T-helper 9 cell (primary cell): Measurements from ENCODE around the gene IGSF9B.

Experiments used
- DNase-seq: peaks from one replicate; pipeline ENCODE4 v3.0.0-alpha.2; 2020

The IGSF9B gene

DNA sequence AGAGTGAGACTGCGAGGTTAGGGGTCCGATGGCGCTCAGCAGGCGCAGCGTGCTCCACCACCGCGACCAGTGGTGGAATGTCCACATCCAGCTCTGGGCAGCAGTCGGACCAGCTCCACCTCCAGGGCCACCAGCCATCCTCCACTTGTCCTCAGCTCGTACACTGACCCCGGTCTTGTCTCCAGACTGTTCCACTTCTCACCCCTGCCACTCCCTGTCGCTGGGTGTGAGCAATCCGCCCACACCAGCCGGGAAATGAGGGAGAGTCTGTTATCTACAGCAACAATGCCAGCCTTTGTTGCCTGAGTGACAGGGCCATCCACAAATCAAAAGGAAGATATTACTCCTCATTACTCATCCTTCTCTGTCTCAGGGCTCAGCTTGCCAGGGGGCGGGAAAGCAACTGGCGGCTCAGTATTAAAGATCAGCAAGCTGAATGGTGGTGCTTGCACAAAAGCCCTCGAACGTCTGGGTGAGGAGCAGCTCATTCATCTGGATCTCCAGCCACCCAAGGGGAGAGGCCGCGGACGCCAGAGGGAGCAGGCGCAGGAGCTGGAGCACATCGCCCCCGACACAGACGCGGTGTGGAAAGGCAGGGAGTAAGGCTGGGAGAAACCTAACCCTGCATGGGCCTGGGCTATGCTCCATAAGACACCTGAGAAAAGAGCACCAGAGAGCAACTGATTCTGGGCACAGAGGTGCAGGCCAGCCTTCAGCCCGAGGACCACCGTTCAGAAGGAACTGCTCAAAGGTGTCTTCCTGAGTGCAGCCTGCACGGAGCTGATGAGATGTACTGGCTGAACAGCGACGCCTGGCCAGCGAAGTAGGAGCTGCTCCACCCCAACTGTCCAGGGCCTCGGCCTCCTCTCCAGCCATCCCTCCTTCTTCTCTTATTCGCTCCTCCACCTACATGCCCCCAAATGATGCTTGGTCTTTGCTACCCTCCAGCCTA, 21.9 kb downstream of the IGSF9B start:
- no peak for DNase-seq

DNA sequence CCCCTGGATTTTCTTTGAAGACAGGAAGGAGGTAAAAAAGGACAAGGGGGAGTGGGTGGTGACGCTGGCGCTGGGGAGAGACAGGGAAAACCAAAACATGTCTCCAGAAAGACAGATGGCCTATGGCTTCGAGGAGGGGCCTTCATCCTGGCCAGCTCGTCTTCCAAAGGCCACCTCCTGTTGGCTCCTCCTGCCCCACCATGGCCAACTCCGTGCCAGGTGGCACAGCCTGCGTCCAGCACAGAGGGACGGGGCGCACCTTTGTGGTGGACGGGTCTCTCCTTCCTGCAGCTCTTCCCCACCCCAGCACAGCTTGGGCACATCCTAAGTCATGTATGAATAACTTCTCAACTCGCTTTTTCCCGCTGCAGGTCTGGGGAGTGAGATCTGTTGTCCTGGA, 22.7 kb downstream of the IGSF9B start:
- no peak for DNase-seq

DNA sequence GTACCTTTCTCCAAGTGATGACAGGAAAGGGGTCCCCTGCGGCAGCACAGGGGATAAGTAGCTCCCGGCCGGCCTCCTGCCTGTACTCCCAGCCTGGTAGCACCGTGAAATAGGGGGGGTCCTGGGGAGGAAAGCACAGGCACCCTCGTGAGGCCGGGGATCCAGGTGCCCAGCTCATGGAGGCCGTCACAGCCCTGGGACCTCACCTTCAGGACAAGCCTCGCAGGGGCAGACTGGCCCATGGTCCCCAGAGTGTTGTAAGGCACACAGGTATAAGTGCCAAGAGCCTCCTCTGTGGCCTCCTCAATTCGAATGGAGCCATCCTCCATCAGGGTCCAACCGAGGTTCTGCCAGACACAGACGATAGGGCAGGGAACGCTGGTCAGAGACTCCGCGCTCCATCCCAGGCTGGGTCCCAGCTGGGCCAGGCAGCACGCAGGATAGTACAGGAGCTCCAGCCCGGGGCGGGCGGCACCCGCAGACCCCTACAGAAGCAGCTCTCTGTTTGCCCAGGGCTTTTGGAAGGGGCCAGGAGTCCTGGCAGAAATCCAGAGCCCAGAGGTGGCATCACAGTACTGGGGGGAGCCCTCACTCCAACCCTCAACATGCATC, 25.2 kb downstream of the IGSF9B start:
- no peak for DNase-seq

DNA sequence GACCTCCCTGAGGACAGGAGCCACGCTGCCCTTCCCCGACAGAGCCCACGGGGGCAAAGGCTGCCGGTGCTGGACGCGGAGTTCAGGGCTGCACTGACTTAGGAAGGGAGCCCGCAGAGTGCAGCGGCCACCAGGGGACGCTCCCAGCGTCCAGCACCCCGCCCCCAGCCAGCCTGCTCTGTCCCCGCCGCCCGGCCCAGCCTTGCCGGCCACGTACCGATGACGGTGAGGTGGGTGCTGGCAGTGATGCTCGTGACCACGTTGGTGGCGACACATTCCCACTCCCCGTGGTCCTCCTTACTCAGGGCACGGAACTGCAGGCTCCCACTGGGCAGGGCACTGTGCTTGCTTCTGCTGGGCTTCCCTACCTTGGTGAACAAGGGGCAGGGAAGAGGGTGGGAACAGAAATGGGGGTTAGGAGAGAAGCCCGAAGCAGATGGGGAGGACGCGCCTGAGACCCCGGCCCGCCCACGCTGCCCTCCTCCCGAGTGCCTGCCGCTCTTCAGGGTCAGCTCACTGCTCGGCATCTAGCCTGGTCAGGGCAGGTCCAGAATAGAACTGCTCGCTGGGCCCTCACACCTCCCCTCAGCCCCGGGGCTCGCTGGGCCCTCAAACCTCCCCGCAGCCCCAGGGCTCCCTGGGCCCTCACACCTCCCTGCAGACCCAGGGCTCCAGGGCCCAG, 25.9 kb downstream of the IGSF9B start:
- no peak for DNase-seq

DNA sequence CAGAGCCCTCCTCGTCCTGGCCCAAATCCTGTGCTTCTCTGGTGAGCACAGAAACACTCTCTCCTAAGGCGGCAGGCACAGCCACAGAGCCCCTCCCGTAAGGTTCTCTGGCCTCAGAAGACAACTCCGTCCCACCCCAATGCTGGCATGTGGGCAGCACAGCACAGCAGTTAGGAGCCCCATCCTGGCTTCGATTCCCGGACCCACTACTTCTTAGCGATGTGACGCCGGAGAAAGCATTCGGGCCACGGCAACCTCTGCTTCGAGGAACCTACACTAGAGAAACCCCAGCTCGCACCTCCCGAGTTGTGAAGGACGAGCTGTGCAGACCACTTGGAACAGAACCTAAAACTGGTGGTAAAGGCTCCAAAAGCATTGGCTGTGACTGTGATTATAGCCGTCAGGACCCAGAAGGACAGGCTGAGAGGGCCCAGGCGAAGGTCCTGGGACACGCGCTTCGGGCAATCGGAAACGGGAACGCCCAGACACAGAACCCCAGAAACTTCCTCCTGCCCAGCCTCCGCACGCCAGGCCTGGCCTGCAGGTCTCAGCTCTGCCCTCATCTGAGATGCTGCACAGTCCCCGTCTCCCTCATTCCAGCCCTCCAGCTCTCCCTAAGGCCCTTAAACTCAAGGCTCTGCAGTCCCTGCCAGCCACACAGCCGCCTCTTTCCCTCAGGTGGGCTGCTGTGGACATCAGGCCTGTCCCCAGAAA, 26.6 kb downstream of the IGSF9B start:
- DNase-seq, result no peak

DNA sequence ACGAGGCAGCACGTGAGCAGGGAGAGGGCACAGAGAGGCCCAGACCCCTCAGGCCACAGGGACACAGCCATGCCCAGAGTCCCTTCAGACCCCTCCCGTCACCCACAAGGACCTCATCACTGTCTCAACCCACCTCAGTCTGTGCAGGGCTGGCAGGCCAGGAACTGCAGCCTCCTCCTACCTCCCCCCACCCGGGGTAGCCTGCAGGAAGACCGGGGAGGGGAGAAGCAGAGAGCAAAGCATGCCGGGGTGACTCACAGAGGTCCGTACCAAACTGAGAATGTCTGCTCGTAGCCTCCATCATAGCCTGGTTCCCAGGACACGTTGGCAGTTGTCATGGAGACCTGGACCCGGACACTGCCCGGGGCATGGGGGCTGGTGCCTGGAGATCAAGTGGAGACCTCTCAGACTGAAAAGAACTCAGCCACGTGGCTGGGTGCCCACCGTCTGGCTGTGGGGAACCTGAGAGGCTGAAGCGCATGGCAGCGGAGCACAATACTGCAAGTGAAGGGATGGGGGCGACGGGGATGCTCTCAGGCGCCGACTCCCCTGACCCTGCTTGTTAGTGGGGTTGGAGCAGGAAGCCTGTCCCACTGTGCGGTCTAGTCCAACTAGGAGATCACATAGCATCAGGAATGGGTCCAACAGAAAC, 27.2 kb downstream of the IGSF9B start:
- no peak for DNase-seq

DNA sequence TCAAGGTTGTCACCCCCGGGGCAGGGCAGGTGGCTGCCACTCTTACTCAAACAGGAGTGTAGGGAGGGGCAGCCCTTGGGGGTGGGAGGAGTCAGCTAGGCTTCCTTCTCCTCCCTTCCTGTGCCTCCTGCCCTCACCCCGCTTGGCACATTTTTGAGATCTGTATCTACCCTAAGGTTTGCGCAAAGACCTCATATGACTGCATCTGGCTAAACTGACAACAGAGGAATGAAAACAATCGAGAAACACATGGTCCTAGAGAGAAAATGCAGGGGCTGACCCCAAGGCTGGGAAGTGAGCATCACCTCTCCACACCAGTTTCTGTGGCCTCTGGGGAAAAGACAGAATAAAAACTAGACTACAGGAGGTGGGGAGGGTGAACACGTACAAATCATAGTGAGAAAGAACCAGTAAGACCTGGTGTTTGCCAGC, 28.1 kb downstream of the IGSF9B start:
- peak; percentile 24 for DNase-seq

GRCh38 chr11:133927690-133928627, 28.8 kb downstream of the IGSF9B start:
- DNase-seq, result peak; percentile 52

GRCh38 chr11:133926466-133927246, 30.1 kb downstream of the IGSF9B start:
- DNase-seq, result no peak

DNA sequence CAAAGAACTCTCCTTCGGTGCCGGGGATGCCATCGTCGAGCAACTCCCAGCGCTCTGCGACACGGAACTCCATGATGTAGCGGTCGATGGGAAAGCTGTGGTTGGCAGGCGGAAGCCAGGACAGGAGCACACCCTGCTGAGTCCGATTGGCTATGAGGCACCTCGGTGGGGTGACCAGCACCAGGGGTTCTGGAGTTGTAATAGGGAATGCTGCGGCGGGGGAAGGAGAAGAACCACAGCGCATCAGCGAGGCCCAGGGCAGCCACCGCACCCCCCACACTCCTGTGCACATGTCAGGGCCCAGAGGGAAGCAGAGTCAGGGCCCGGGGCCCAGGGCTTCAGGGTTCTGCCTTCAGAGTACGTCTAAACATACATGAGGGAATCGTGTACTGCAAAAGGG, 31.0 kb downstream of the IGSF9B start:
- DNase-seq, result no peak

- DNase-seq, result no peak
These were observed 32.1 kb downstream of the IGSF9B start for GRCh38 chr11:133924661-133925060.

- DNase-seq, result no peak
These were observed 34.5 kb downstream of the IGSF9B start for GRCh38 chr11:133922078-133922870.

GRCh38 chr11:133921513-133921912, 35.3 kb downstream of the IGSF9B start:
- no peak for DNase-seq

DNA sequence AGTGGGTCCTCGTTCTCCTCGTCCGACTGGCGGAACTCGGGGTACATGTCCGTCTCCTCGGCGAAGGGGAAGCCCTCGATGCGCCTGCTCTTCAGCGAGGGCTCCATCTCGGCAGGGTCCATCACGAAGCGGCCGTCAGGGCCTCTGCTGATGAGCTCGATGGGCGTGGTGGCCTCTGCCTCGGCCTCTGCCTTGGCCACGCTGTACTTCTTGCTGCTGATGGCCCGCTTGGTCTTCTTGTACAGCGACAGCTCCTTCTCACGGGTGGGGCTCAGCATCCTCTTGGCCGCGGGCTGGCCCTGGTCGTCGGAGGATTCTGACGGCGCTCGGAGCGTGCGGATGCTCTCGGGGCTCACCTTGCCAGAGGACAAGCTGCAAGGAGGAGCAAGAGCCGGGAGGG, 35.7 kb downstream of the IGSF9B start:
- DNase-seq, result no peak

GRCh38 chr11:133920109-133920990, 36.4 kb downstream of the IGSF9B start:
- DNase-seq, result no peak

- DNase-seq, result no peak
These were observed 37.2 kb downstream of the IGSF9B start for GRCh38 chr11:133919330-133920108.

DNA sequence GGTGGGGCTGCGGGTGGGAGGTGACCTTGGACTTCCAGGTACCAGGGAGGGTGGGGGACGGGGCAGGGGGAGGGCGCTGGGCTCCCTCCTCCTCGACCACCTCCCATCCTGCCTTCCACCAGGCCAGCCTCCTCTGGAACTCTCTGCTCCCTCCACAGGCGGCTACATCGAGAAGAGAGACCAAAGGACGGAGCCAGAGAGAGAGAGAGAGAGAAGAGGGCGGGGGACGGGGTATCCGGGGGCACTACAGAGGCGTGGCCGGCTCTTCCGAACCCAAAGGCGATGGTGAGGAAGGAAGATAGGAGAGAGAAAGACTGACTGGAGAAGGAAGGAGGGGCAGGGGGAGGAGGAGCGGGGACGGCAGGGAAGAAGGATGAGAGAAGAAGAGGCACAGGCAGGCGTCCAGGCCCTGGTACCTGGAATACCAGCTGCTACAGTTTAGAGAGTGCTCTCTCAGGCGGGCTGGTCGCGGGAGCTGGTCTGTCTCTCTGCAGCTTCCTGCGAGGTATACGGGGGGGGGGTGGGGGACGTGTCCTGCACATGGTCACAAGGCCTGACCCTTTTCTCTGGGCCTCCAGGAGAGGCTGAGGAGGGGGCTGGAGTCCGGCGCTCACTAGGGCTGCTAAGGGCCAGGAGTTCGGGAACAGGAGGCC, 38.0 kb downstream of the IGSF9B start:
- DNase-seq, result no peak
